DND-41 (cell line): ENCODE data around the gene ITGB1.

Experiments used
- CTCF ChIP-seq: IDR thresholded peaks from 2 replicates; pipeline ENCODE4 v1.5.1; 2012; ENCODE audit warnings: borderline replicate concordance, low read length, moderate library complexity, mild to moderate bottlenecking; ENCODE audit not compliant: poor library complexity, severe bottlenecking; ENCODE audit errors: extremely low read depth
- EZH2 ChIP-seq: IDR thresholded peaks from 3 replicates; pipeline ENCODE4 v1.6.1; 2012; ENCODE audit warnings: borderline replicate concordance, low read depth, mild to moderate bottlenecking, moderate library complexity, low read length, inconsistent platforms; ENCODE audit not compliant: severe bottlenecking

GRCh38 chr10:32943854-32944661 is 14.0 kb downstream of the ITGB1 start:
- no peak for TF ChIP-seq CTCF
- no peak for TF ChIP-seq EZH2
